KOPT-K1 (cell line): ENCODE data around the gene HSPA1A.
"Not testable (repeated sequence)": the region's sequence is repeated elsewhere in the genome, so short reads cannot be mapped to it uniquely, and the experiment has no call there.

Experiments
- H3K27ac ChIP-seq: fragments of 200-600 bp; sonication (generic); 2 replicates; pipeline ENCODE4 v1.5.1; 2016; ENCODE audit warnings: antibody characterized with exemption, mild to moderate bottlenecking, low read depth, low read length; ENCODE audit not compliant: poor library complexity, severe bottlenecking
- H3K36me3 ChIP-seq: fragments of 200-600 bp; sonication (generic); 2 replicates; pipeline ENCODE4 v1.5.1; 2017; ENCODE audit warnings: antibody characterized with exemption, mild to moderate bottlenecking, low read length, moderate library complexity; ENCODE audit not compliant: insufficient read depth
- H3K9me3 ChIP-seq: fragments of 200-600 bp; sonication (generic); 2 replicates; pipeline ENCODE4 v1.5.1; 2017; ENCODE audit warnings: antibody characterized with exemption, low read length, mild to moderate bottlenecking; ENCODE audit not compliant: insufficient read depth, poor library complexity, severe bottlenecking

The HSPA1A gene

DNA sequence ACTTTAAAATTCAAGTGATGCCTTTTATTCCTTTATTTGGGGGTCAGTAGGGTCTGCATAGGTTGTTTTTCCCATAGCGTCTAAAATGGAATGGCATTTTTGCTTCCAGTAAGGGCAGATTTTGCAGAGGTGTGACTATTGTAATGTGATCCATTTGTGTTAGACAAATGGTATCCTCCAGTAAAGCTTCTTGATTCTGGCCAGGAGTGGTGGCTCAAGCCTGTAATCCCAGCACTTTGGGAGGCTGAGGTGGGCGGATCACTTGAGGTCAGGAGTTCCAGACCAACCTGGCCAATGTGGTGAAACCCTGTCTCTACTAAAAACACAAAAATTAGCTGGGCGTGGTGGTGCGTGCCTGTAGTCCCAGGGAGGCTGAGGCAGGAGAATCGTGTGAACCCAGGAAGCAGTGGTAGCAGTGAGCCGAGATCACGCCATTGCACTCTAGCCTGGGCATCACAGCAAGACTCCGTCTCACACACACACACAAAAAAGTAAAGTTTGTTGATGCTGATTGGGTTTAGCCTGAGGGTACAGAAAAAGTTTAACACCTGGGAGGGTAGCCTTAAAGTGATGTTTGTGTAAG is 2.7 kb downstream of the HSPA1A start:
- H3K27ac ChIP-seq = not testable (repeated sequence)

DNA sequence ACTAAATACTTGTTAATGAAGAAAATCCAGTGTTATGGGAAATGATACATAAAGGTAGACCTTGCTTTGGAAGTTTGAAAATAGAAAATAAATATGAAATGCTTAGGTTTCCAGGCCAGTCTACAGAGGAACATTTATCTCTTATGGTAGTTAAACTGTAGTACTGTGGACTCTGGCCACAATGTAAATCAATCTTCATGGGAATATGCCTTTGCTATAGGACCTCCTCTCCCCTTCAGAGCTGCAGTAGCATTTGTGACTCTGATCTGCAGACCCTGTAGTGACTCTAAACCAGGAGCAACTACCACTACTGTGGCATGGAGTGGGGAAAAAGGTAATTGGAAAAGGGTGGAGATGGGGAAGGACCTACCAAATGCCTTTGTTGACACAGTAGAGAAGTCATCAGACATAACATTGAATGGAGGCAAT is 4.5 kb downstream of the HSPA1A start:
- Histone ChIP-seq H3K36me3 (no peaks in the 10 kb centered on the region), H3K27ac (no peak overlapping the region)

More for the DNA sequence above, 2.7 kb downstream of the HSPA1A start:
- H3K9me3 ChIP-seq, H3K36me3 ChIP-seq: not testable (repeated sequence)

DNA sequence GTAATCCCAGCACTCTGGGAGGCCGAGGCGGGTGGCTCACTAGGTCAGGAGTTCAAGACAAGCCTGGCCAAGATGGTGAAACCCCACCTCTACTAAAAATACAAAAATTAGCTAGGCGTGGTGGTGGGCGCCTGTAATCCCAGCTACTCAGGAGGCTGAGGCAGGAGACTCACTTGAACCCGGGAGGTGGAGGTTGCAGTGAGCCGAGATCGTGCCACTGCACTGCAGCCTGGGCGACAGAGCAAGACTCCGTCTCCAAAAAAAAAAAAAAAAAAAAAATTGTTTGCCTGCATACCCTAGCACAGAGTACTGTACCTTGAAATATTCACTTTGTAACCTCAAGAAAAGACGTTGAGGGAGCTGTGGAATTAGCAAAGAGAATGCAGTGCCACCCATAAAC is 5.1 kb downstream of the HSPA1A start:
- not testable (repeated sequence) for H3K36me3 ChIP-seq, H3K9me3 ChIP-seq, H3K27ac ChIP-seq

More for the DNA sequence above, 4.5 kb downstream of the HSPA1A start:
- H3K9me3 ChIP-seq = no peaks in the 10 kb centered on the region

DNA sequence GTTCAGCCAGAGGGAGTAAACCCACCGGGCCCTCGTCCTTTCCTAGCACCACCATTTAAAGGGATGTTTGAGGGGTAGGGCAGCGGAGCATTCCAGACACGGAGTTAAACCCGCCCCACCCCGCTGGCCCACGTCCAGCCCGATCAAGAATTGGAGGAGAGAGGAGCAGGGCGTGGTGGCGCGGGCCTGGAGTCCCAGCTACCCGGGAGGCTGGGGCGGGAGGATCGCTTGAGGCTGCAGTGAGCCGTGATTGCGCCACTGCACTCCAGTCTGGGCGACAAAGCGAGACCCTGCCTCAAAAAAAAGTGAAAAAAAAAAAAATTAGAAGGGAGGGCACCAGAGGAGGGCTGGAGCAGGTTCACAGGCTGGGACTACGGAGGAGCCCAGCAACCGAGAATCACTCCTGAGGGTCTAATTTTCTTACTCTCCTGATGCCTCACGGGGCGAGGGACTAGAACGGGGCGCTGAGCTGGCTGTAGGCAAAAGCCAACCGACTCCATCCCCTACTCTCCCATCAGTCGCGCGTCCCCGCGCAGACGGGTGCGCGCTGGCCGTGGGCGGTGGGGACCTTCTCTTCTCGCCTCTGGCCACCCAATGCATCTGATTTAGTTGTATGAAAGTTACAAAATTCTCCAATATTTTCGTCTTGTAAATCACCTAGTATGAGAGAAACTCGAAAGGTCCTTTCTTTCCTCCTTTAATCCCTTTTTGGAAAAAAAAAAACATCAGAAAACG is 6.1 kb downstream of the HSPA1A start:
- Histone ChIP-seq H3K36me3 (no peaks in the 10 kb centered on the region), H3K27ac (peak overlapping the region; percentile 68), H3K9me3 (no peaks in the 10 kb centered on the region)

DNA sequence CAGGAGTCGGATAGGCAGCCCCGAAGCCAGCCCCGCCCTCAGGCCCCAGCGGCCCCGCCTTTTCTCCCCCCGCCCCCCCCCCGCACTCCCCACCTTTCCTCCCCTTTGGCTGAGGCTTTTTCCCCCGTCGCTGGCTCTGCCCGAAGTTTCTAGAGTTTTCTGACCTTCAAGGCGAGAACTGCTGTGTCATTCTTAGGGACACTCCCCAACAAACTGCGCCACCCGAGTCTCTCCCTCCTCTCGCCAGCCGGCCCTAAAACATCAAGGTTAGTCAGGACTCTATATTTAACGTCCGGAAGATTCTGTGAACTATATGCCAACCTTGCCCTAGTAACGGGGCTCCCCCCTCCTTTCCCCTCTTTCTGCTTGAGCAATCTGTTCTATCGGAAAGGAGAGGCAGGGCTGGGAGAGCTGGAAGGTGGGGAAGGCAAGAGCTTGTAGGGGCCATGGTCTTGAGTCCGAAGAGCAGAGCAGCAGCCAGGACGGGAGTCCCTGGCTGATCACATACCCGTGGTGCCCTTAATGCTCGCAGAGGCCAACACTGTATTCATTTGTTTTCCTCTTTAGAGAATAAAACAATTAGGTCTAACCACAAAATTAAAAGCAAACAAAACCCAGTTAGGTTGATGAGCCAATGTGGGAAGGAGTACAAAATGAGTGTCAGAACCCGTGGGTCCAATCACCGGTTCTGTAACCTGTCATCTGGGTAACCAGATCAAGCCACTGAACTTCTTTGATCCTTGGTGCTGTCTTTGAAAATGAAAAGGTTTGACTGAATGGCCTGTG is 6.9 kb downstream of the HSPA1A start:
- H3K36me3 ChIP-seq = no peaks in the 10 kb centered on the region
- H3K27ac ChIP-seq = peak overlapping the region; percentile 68
- no peaks in the 10 kb centered on the region for H3K9me3 ChIP-seq

DNA sequence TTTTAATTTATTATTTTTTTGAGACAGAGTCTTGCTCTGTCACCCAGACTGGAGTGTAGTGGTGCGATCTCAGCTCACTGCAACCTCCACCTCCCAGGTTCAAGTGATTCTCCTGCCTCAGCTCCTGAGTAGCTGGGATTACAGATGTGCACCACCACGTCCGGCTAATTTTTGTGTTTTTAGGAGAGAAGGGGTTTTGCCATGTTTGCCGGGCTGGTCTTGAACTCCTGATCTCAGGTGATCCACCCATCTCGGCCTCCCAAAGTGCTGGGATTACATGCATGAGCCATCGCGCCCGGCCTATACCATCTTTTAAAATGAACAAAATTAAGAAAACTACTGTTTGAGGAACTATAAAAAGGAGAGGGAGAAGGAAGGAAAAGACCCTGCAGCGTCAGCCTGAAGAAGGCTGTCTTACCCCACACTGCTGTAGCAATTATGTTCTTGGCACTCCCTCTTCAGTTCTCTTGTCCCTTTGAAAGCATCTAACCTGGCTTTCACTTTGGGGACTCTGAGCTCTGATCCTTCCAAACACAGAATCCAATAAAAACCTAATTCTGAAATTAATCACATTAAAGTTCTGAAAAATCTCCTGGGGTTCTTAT is 8.4 kb downstream of the HSPA1A start:
- H3K9me3 ChIP-seq, H3K27ac ChIP-seq, H3K36me3 ChIP-seq: not testable (repeated sequence)

DNA sequence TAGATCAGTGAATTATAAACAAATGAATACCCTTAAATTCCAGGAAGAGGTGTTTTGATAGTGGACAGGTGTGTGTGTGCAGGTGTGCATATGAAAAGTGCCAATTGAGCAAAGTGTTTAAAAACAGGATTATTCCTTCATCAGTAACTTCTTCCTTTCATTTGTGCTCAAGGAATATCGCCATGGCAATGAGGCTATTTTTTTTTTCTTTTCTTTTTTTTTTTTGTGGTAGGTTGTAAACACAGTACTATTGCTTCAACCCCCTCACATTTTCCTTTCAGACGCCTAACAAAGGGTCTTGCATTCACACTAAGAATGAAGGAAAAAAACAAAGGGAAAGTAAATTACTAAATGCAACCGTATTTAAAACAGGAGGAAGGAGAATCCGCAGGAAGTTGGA is 10.2 kb downstream of the HSPA1A start:
- Histone ChIP-seq H3K36me3 (no peaks in the 10 kb centered on the region), H3K9me3 (no peaks in the 10 kb centered on the region), H3K27ac (no peak overlapping the region)

DNA sequence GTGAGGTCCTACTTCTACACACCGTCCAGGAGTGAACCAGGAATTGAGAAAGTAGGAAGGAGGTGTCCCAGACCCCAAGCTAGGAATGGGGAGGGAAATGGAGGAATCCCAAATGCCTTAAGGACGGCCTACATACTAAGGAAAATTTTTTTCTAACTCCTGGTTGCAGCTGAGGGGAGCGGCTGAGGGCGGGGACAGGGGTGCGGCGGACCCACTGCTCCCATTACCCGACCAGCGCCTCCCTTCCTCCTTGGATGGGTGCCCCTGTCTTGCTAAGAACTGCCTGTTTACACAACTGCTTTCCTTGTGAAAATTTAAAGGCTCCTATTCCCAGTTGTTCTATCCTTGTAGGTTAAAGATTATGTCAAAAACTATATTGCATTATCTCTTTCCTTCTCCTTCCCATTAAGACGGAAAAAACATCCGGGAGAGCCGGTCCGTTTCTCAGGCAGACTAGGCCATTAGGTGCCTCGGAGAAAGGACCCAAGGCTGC is 11.5 kb downstream of the HSPA1A start:
- peak overlapping the region; percentile 70 for H3K27ac ChIP-seq
- peaks cover 5% of the 10 kb centered on the region; the same call in 1 of the 2 replicates for H3K36me3 ChIP-seq

DNA sequence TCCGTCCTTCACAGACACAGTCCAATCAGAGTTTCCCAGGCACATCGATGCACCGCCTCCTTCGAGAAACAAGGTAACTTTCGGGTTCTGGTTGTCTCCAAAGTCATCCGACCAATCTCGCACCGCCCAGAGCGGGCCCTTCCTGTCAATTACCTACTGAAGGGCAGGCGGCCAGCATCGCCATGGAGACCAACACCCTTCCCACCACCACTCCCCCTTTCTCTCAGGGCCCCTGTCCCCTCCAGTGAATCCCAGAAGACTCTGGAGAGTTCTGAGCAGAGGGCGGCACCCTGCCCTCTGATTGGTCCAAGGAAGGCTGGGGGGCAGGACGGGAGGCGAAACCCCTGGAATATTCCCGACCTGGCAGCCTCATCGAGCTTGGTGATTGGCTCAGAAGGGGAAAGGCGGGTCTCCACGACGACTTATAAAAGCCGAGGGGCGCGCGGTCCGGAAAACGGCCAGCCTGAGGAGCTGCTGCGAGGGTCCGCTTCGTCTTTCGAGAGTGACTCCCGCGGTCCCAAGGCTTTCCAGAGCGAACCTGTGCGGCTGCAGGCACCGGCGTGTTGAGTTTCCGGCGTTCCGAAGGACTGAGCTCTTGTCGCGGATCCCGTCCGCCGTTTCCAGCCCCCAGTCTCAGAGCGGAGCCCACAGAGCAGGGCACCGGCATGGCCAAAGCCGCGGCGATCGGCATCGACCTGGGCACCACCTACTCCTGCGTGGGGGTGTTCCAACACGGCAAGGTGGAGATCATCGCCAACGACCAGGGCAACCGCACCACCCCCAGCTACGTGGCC is 12.1 kb downstream of the HSPA1A start, which contains the start of gene HSPA1B:
Gene HSPA1B, plus strand, starts transcription at position 453 of the 794 bp plus-strand sequence. Its CDS starts 213 bp downstream, at position 666.
- peak within 1 kb of the TSS; percentile 70 for H3K27ac ChIP-seq
- H3K36me3 ChIP-seq = peaks cover 5% of the 10 kb centered on the region; the same call in 1 of the 2 replicates
- no peaks in the 10 kb centered on the region for H3K9me3 ChIP-seq

More for the DNA sequence above, 11.5 kb downstream of the HSPA1A start:
- H3K9me3 ChIP-seq = no peaks in the 10 kb centered on the region

DNA sequence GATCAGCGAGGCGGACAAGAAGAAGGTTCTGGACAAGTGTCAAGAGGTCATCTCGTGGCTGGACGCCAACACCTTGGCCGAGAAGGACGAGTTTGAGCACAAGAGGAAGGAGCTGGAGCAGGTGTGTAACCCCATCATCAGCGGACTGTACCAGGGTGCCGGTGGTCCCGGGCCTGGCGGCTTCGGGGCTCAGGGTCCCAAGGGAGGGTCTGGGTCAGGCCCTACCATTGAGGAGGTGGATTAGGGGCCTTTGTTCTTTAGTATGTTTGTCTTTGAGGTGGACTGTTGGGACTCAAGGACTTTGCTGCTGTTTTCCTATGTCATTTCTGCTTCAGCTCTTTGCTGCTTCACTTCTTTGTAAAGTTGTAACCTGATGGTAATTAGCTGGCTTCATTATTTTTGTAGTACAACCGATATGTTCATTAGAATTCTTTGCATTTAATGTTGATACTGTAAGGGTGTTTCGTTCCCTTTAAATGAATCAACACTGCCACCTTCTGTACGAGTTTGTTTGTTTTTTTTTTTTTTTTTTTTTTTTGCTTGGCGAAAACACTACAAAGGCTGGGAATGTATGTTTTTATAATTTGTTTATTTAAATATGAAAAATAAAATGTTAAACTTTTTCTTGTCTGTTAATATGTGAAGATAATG is 14.4 kb downstream of the HSPA1A start:
- H3K36me3 ChIP-seq = peaks cover 5% of the 10 kb centered on the region; the same call in 1 of the 2 replicates
- H3K9me3 ChIP-seq = no peaks in the 10 kb centered on the region
- H3K27ac ChIP-seq = peak overlapping the region; percentile 63

DNA sequence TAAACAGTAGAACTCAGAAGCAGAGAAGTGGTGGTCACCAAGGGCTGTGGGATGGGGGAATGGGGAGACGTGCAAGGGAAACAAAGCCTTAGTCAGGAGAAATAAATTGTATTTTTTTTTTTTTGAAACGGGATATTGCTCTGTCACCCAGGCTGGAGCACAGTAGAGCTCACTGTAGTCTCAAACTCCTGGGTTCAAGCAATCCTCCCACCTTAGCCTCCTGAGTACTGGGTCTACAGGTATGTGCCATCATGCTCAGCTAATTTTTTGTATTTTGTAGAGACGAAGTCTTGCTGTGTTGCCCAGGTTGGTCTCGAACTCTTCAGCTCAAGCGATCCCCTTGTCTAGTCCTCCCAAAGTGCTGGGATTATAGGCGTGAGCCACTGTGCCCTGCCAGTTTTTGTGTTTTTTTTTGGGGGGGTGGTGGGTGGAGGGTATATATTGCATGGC is 15.6 kb downstream of the HSPA1A start:
- Histone ChIP-seq H3K36me3 (peaks cover 7% of the 10 kb centered on the region), H3K27ac (peak overlapping the region; percentile 55), H3K9me3 (no peaks in the 10 kb centered on the region)

DNA sequence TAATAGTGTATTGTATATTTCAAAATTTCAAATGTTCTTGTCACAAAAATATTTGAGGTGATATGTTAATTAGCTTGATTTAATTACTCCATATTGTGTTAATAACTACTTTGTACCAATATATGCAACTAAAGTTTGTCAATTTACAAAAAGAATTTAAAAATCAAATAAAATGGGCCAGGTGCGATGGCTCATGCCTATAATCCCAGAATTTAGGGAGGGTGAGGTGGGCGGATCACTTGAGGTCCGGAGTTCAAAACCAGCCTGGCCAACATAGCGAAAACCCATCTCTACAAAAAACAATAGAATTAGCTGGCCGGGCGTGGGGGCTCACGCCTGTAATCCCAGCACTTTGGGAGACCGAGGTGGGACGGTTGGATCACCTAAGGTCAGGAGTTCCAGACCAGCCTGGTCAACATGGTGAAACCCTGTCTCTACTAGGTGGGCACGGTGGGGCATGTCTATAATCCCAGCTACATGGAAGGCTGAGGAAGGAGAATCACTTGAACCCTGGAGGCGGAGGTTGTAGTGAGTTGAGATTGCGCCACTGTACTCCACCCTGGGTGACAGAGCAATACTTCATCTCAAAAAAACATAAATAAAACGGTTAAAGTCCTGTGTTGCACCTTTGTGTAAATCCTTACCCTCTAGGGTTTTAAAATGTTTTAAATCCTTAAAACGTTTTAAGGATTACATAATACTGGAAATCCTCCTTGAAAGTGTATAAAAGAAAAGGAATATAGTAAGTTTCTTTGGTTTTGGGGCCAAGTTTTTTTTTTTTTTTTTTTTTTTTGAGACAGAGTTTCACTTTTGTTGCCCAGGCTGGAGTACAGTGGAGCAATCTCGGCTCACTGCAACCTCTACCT is 16.2 kb downstream of the HSPA1A start:
- H3K9me3 ChIP-seq = no peaks in the 10 kb centered on the region
- peak overlapping the region; percentile 55 for H3K27ac ChIP-seq
- peaks cover 14% of the 10 kb centered on the region for H3K36me3 ChIP-seq
